GM12878 (cell line): ENCODE measurements around the gene SFT2D3.

Experiments used
- FOXK2 ChIP-seq: fragments of 450-650 bp; IDR thresholded peaks from 2 replicates; pipeline ENCODE4 v1.6.1; 2017; ENCODE audit warnings: mild to moderate bottlenecking, moderate library complexity
- FOXM1 ChIP-seq: IDR thresholded peaks from 2 replicates; pipeline ENCODE4 v1.6.1; 2012; ENCODE audit warnings: low read depth, mild to moderate bottlenecking, inconsistent platforms, low read length, moderate library complexity
- MAX ChIP-seq: IDR thresholded peaks from 2 replicates; pipeline ENCODE4 v1.6.1; 2012; ENCODE audit warnings: low read depth, low read length, improper control_type of control experiment
- POLR2A ChIP-seq: IDR thresholded peaks from 2 replicates; pipeline ENCODE4 v1.6.1; 2011; ENCODE audit warnings: low read depth, mild to moderate bottlenecking, low read length
- SREBF2 ChIP-seq: IDR thresholded peaks from 2 replicates; pipeline ENCODE4 v1.6.1; 2012; ENCODE audit warnings: mild to moderate bottlenecking, low read length
- YY1 ChIP-seq: IDR thresholded peaks from 2 replicates; pipeline ENCODE4 v1.6.1; 2011; ENCODE audit warnings: low read depth, mild to moderate bottlenecking, low read length

- no peak for TF ChIP-seq MAX
- no peak for TF ChIP-seq FOXM1
- TF ChIP-seq FOXK2: no peak
- no peak for TF ChIP-seq POLR2A
- TF ChIP-seq SREBF2: no peak
- TF ChIP-seq YY1: no peak
Observed at GRCh38 chr2:127754186-127754585, 52.9 kb downstream of the SFT2D3 start.
